ENCODE results near the gene COL12A1. TPM values are rescaled to one million over a fixed set of nuclear protein-coding genes. Genes with fewer than 3 reads are reported as not detected.

The COL12A1 gene
- total and polyA plus RNA-seq, 10 of the 15 experiments (the other 5 are each of a cell fraction or from before 2014, with no cell fraction given): under 0.01 to 0.69 (median 0.11) TPM; not detected in 6

- TF ChIP-seq CUX1 (IDR thresholded peaks at IDR 0.05; ENCODE audit: insufficient replicate concordance, low read depth, low read length): no peak
- TF ChIP-seq ZZZ3 (IDR thresholded peaks at IDR 0.05; ENCODE audit: control insufficient read depth, insufficient read length, low read depth): no peak
- TF ChIP-seq ATF2 (IDR thresholded peaks at IDR 0.05; ENCODE audit: low read length): no peak
- TF ChIP-seq CHD2 (IDR thresholded peaks at IDR 0.05; ENCODE audit: borderline replicate concordance, low read depth, low read length): no peak
- no peak for TF ChIP-seq TCF12 (IDR thresholded peaks at IDR 0.05; ENCODE audit: low read depth, low read length)
- TF ChIP-seq BCL11A (IDR thresholded peaks at IDR 0.05; ENCODE audit: low read depth, low read length): no peak
- no peak for TF ChIP-seq LARP7 (IDR thresholded peaks at IDR 0.05)
- TF ChIP-seq HDGF (IDR thresholded peaks at IDR 0.05): no peak
- no peak for TF ChIP-seq MTA2 (IDR thresholded peaks at IDR 0.05; ENCODE audit: low read depth)
- no peak for TF ChIP-seq ETV6 (conservative IDR thresholded peaks at IDR 0.05 in 1 of 2, IDR thresholded peaks at IDR 0.05 in 1 of 2; ENCODE audit: borderline replicate concordance in 1 of 2, low read depth in 1 of 2)
- TF ChIP-seq MYB (IDR thresholded peaks at IDR 0.05; ENCODE audit: borderline replicate concordance, low read depth, low read length): no peak
- TF ChIP-seq POLR2AphosphoS2 (IDR thresholded peaks at IDR 0.05; ENCODE audit: low read depth, low read length): no peak
These were observed 35.9 kb downstream of the COL12A1 start (continued) for GRCh38 chr6:75169689-75170586.
